HL-60 (cell line): Measurements from ENCODE around the gene ZNF573.
"Not testable (repeated sequence)": the region's sequence is repeated elsewhere in the genome, so short reads cannot be mapped to it uniquely, and the experiment has no call there.

ENCODE experiments used
- DNase-seq, 2 experiments: peaks; one replicate each; pipeline ENCODE4 v3.0.0-alpha.2; 2010 to 2020; ENCODE audit warnings: low read depth in 1 of 2, low spot score in 1 of 2
- H3K27ac ChIP-seq: fragments of 250-450 bp; sonication (Bioruptor Pico); replicated peaks from 2 replicates; pipeline ENCODE4 v1.5.1; 2020; ENCODE audit warnings: mild to moderate bottlenecking, moderate library complexity
- H3K27me3 ChIP-seq: fragments of 250-450 bp; sonication (Bioruptor Pico); 2 replicates; pipeline ENCODE4 v1.5.1; 2021; ENCODE audit warnings: mild to moderate bottlenecking, moderate library complexity; ENCODE audit not compliant: insufficient read depth, poor library complexity, severe bottlenecking
- H3K4me3 ChIP-seq: replicated peaks from 2 replicates; pipeline ENCODE4 v1.5.1; 2011; ENCODE audit warnings: mild to moderate bottlenecking, control low read depth, low read length; ENCODE audit not compliant: insufficient read depth
- CTCF ChIP-seq: IDR thresholded peaks from one replicate; pipeline ENCODE4 v1.5.1; 2011; ENCODE audit warnings: low read length, control low read depth, inconsistent platforms; ENCODE audit not compliant: insufficient read depth
- GABPA ChIP-seq: IDR thresholded peaks from 2 replicates; pipeline ENCODE4 v1.6.1; 2012; ENCODE audit warnings: low read depth
- POLR2AphosphoS5 ChIP-seq: IDR thresholded peaks from 2 replicates; pipeline ENCODE4 v1.6.1; 2012; ENCODE audit warnings: low read depth
- SPI1 ChIP-seq: IDR thresholded peaks from 2 replicates; pipeline ENCODE4 v1.6.1; 2012; ENCODE audit warnings: low read depth, mild to moderate bottlenecking, borderline replicate concordance
- TF ChIP-seq, protein P1 (sequence below): IDR thresholded peaks from 2 replicates; pipeline ENCODE4 v1.6.1; 2012; ENCODE audit warnings: low read depth; ENCODE audit not compliant: insufficient replicate concordance

ZNF573 gene

DNA sequence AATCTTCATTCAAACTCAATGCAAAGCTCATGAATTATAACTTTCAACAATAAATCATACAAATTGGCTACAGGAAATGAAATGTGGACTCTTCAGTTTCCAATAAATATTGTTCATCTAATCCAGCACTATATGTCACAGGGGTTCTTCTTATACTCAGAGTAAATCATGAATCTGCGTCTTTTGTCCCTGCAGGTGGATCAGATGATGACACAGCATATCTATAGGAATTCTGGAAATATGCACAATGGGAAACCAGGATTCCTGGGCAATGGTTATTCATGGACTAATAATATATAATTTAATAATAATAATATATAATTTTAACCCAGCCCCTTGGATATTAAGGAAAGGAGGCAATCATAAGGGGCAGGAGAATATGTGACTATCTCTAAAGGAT is 8.4 kb downstream of the ZNF573 start:
- Histone ChIP-seq H3K27ac (no peak overlapping the region), H3K4me3 (no peak overlapping the region), H3K27me3 (no peaks in the 10 kb centered on the region)
- no peak for DNase-seq
- no peak for TF ChIP-seq GABPA
- TF ChIP-seq CTCF: no peak

DNA sequence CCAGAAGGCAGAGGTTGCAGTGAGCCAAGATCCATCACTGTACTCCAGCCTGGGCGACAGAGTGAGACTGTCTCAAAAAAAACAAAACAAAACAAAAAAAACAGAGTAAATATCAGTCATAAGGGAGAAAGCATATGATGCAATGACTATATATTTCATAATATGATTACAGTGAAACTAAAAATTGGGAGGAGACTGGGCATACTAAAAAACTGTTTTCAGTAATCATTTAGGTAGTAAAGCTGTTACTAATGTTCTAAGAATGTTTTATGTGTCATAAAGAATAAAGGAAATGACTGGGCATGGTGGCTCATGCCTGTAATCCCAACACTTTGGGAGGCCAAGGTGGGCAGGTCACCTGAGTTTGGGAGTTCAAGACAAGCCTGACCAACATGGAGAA is 15.9 kb downstream of the ZNF573 start:
- TF ChIP-seq, protein P1, sequence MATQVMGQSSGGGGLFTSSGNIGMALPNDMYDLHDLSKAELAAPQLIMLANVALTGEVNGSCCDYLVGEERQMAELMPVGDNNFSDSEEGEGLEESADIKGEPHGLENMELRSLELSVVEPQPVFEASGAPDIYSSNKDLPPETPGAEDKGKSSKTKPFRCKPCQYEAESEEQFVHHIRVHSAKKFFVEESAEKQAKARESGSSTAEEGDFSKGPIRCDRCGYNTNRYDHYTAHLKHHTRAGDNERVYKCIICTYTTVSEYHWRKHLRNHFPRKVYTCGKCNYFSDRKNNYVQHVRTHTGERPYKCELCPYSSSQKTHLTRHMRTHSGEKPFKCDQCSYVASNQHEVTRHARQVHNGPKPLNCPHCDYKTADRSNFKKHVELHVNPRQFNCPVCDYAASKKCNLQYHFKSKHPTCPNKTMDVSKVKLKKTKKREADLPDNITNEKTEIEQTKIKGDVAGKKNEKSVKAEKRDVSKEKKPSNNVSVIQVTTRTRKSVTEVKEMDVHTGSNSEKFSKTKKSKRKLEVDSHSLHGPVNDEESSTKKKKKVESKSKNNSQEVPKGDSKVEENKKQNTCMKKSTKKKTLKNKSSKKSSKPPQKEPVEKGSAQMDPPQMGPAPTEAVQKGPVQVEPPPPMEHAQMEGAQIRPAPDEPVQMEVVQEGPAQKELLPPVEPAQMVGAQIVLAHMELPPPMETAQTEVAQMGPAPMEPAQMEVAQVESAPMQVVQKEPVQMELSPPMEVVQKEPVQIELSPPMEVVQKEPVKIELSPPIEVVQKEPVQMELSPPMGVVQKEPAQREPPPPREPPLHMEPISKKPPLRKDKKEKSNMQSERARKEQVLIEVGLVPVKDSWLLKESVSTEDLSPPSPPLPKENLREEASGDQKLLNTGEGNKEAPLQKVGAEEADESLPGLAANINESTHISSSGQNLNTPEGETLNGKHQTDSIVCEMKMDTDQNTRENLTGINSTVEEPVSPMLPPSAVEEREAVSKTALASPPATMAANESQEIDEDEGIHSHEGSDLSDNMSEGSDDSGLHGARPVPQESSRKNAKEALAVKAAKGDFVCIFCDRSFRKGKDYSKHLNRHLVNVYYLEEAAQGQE: no peak
- TF ChIP-seq SPI1: no peak
- H3K27ac ChIP-seq: no peak overlapping the region
- no peaks in the 10 kb centered on the region for H3K27me3 ChIP-seq
- H3K4me3 ChIP-seq: no peak overlapping the region
- DNase-seq: no peak

DNA sequence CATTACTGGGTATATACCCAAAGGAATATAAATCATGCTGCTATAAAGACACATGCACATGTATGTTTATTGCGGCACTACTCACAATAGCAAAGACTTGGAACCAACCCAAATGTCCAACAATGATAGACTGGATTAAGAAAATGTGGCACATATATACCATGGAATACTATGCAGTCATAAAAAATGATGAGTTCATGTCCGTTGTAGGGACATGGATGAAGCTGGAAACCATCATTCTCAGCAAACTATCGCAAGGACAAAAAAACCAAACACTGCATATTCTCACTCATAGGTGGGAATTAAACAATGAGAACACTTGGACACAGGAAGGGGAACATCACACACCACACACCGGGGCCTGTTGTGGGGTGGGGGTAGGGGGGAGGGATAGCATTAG is 21.7 kb downstream of the ZNF573 start:
- H3K27ac ChIP-seq, DNase-seq, H3K27me3 ChIP-seq: not testable (repeated sequence)

GRCh38 chr19:37738371-37738770 is 41.0 kb downstream of the ZNF573 start:
- DNase-seq: no peak
- TF ChIP-seq SPI1 (no peak), CTCF (no peak), POLR2AphosphoS5 (no peak), GABPA (no peak)
- TF ChIP-seq, protein P1: no peak
- Histone ChIP-seq H3K4me3 (no peak overlapping the region), H3K27me3 (no peaks in the 10 kb centered on the region), H3K27ac (no peak overlapping the region)

More for the DNA sequence above, 21.7 kb downstream of the ZNF573 start:
- not testable (repeated sequence) for H3K4me3 ChIP-seq

GRCh38 chr19:37725181-37725580 is 54.2 kb downstream of the ZNF573 start:
- DNase-seq: no peak
- Histone ChIP-seq H3K27me3 (no peaks in the 10 kb centered on the region), H3K27ac (no peak overlapping the region), H3K4me3 (no peak overlapping the region)
- TF ChIP-seq CTCF: no peak
- TF ChIP-seq, protein P1: no peak
- no peak for TF ChIP-seq POLR2AphosphoS5
- TF ChIP-seq SPI1: no peak
- no peak for TF ChIP-seq GABPA
